Thyroid gland (tissue), 4 donors: ENCODE data around the gene TMEM43. TPM values are rescaled to one million over a fixed set of nuclear protein-coding genes. Genes with fewer than 3 reads are reported as not detected.

ENCODE experiments used
- DNase-seq, 2 donors: peaks; one replicate each; pipeline ENCODE4 v3.0.0-alpha.2; 2019
- H3K27ac ChIP-seq, 3 donors: fragments of 200-600 bp; sonication (generic); 1 replicate in 2 of 3; 2 replicates in 1 of 3; pipeline ENCODE4 v1.5.1; 2016 to 2019; ENCODE audit warnings: mild to moderate bottlenecking in 1 of 3, moderate library complexity in 1 of 3
- H3K27me3 ChIP-seq: fragments of 200-600 bp; sonication (generic); one replicate; pipeline ENCODE4 v1.5.1; 2019
- H3K36me3 ChIP-seq, 2 donors: fragments of 200-600 bp; sonication (generic); one replicate each; pipeline ENCODE4 v1.5.1; 2016 to 2019
- H3K4me1 ChIP-seq, 2 donors: fragments of 200-600 bp; sonication (generic); one replicate each; pipeline ENCODE4 v1.5.1; 2017 to 2019
- H3K4me3 ChIP-seq, 3 donors: fragments of 200-600 bp; sonication (generic); replicated peaks in 1 of 3; 1 replicate in 2 of 3; 2 replicates in 1 of 3; pipeline ENCODE4 v1.5.1; 2016; ENCODE audit warnings: mild to moderate bottlenecking in 1 of 3
- H3K9me3 ChIP-seq: fragments of 200-600 bp; sonication (generic); one replicate; pipeline ENCODE4 v1.5.1; 2017
- CTCF ChIP-seq, 6 experiments: fragments of 200-600 bp in 3 of 6; fragments of 450-650 bp in 3 of 6; sonication (generic) in 3 of 6; IDR thresholded peaks; one replicate each; pipeline ENCODE4 v1.5.1; 2016 to 2019; ENCODE audit warnings: antibody characterized with exemption in 6 of 6, mild to moderate bottlenecking in 2 of 6, inconsistent platforms in 1 of 6, moderate library complexity in 1 of 6
- POLR2A ChIP-seq, 2 donors: fragments of 450-650 bp; IDR thresholded peaks; one replicate each; pipeline ENCODE4 v1.6.1; 2017; ENCODE audit warnings: antibody characterized with exemption in 2 of 2, mild to moderate bottlenecking in 2 of 2, moderate library complexity in 1 of 2
- WGBS, 2 donors: methylation state at CpG; one replicate each; pipeline ENCODE4 v1.1.5; 2017; 5-methylcytosine and 5-hydroxymethylcytosine counted together
- intact Hi-C: fragments of 100-400 bp; cut with DNase I; formaldehyde crosslinking; loops from one replicate; pipeline ENCODE4 v1.15.1; 2023
- total RNA-seq, 4 donors: library from RNA; depleted of rRNA; stranded (reverse); fragments of >200 nt; gene quantifications; one replicate each; pipeline ENCODE4 v1.2.3, GENCODE V29; 2016

Gene TMEM43
- total RNA-seq, 4 donors from 2014 or later, result 69.6 to 109 (median 90.3) TPM

DNA sequence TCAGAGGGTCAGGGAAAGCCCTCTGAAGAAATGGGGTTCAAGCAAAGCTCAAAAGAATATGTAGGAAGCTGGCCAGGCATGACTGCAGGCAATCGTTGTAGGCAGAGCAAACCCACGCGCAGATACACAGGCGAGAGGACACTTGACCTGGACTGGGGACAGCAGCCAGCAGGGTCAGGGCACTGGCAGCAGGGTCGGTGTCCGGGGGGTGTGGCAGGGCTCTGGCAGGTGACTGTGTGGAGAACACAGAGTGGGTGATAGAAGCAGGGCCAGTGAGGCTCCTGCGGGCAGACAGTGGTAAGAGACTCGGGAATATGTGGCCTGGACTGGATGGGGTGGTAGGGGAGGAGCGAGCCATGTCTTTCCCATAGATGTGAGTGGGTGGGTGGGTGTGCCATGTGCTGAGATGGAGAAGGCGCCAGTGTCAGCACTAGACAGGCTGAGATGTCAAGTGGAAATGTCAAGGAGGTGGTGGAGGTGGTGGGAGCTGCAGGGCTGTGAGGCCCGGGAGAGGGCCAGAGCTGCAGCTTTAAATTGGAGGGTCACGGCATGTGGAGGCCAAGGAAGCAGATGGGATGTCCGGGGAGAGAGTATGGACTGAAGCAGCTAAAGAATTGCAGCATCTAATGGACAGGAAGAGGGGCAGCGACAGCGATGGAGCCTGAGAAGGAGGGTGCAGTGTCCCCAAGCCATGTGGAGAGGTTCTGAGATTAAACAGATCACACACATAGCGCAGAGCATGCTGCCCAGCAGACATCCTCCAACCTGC is 13.4 kb downstream of the TMEM43 start:
- Histone ChIP-seq H3K27me3 (no peaks in the 10 kb centered on the region), H3K27ac (no peak overlapping the region), H3K36me3 (peaks cover 42 to 62% of the 10 kb centered on the region in 2 donors), H3K9me3 (no peaks in the 10 kb centered on the region), H3K4me1 (peaks cover 4 to 16% of the 10 kb centered on the region in 2 donors), H3K4me3 (no peak overlapping the region)
- no peak for DNase-seq
- TF ChIP-seq POLR2A (IDR thresholded peaks at IDR 0.05) (no peak), CTCF (IDR thresholded peaks at IDR 0.05) (no peak)
- WGBS, 2 donors, result 86% methylated on average over 16 of the region's 16 CpGs
- intact Hi-C loops, result no loop called here

DNA sequence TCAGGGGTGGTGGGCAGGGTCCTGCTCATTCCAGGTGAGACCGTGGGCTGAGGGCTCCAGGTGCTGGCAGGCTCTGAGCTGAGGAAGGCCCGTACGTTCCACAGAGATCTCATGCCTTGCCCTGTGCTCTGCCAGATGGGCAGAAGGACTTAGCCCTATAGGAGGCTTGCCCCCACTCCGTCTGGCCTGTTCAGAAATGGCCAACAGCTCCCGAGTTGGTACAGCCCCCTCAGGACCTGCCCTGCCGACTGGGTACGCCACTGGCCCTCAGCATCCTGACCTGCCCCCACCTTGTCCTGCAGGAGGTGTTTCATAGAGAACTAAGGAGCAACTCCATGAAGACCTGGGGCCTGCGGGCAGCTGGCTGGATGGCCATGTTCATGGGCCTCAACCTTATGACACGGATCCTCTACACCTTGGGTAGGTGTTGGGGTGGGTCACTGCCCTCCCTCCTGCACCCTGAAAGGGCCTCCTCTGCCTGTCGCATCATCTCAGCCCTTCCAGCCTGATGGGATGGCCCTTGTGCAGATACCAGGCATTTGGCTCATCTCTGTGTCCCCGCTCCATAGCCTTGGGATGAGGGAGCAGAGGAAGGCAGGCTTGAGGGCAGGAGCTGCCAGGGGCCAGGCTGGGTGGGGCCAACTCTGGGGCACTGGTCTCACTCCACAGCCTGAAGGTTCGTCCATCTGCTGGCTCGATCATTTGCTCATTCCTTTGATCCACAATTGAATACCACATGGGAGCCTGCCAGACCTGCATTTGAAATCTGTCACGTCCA is 14.2 kb downstream of the TMEM43 start:
- Histone ChIP-seq H3K4me1 (peaks cover 12 to 24% of the 10 kb centered on the region in 2 donors), H3K36me3 (peaks cover 35 to 55% of the 10 kb centered on the region in 2 donors), H3K9me3 (no peaks in the 10 kb centered on the region), H3K27me3 (no peaks in the 10 kb centered on the region), H3K27ac (no peak overlapping the region), H3K4me3 (no peak overlapping the region)
- no peak for DNase-seq
- intact Hi-C loops, result no loop called here
- no peak for TF ChIP-seq POLR2A (IDR thresholded peaks at IDR 0.05)
- no peak for TF ChIP-seq CTCF (IDR thresholded peaks at IDR 0.05)
- 88 to 94% methylated on average over 11 to 13 of the region's 14 CpGs for whole genome bisulfite sequencing, 2 donors

DNA sequence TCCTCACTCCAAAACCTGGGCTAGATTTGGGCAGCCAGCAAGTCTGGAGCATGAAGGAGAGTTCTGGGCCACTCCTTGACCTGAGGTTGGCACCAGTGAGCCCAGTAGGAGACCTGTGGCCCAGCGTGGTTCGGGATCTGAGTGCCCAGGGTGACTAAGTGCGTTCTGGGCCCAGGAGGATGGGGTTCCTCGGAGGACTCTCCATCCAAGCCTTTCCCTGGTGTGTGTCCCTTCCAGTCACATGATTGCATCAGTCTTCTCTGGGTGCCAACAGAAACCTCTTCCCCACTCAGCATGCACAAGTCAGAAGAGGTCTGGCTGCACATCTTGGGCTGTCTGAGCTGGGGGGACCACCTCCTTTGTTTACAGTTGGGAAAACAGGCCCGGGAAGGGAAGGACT is 14.9 kb downstream of the TMEM43 start:
- WGBS, 2 donors, result 88 to 89% methylated on average over 5 of the region's 5 CpGs
- Histone ChIP-seq H3K36me3 (peaks cover 28 to 48% of the 10 kb centered on the region in 2 donors), H3K27ac (no peak overlapping the region), H3K27me3 (no peaks in the 10 kb centered on the region), H3K9me3 (no peaks in the 10 kb centered on the region), H3K4me3 (no peak overlapping the region), H3K4me1 (peaks cover 17 to 29% of the 10 kb centered on the region in 2 donors)
- intact Hi-C loops, result no loop called here
- TF ChIP-seq CTCF (IDR thresholded peaks at IDR 0.05) (no peak), POLR2A (IDR thresholded peaks at IDR 0.05) (no peak)
- no peak for DNase-seq

GRCh38 chr3:14140668-14141067 is 15.8 kb downstream of the TMEM43 start:
- H3K27me3 ChIP-seq, result no peaks in the 10 kb centered on the region
- intact Hi-C loops, result no loop called here
- TF ChIP-seq CTCF (IDR thresholded peaks at IDR 0.05), result no peak
- no peak for TF ChIP-seq POLR2A (IDR thresholded peaks at IDR 0.05)
- no peak for DNase-seq
- H3K27ac ChIP-seq, result no peak overlapping the region
- WGBS, 2 donors, result 95 to 96% methylated on average over 2 of the region's 2 CpGs
- no peaks in the 10 kb centered on the region for H3K9me3 ChIP-seq
- no peak overlapping the region for H3K4me3 ChIP-seq
- H3K36me3 ChIP-seq, result peaks cover 19 to 39% of the 10 kb centered on the region in 2 donors
- peaks cover 23 to 38% of the 10 kb centered on the region in 2 donors for H3K4me1 ChIP-seq

DNA sequence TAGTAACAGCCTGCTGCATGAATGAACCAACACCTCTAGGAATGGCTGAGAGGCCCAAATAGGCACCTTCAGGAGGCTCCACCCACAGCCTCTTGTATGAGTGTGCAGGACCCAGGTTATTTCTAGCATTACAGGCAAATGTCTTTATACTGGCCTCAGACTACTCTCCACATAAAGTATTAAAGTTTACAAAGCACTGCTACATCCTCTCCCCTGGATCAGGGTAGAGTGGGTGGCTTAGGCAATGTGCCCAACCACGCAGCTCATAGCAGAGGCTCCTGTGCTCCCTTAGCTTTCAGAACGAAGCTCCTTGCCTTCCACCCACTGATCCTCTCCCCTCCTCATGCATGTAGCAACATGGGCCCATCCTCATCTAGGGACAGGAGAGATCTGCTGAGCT is 16.3 kb downstream of the TMEM43 start:
- DNase-seq, result no peak
- H3K4me1 ChIP-seq, result peaks cover 23 to 42% of the 10 kb centered on the region in 2 donors
- WGBS, 2 donors, result 77 to 90% methylated on average over 2 of the region's 2 CpGs
- H3K36me3 ChIP-seq, result peaks cover 14 to 34% of the 10 kb centered on the region in 2 donors
- no peaks in the 10 kb centered on the region for H3K9me3 ChIP-seq
- no peaks in the 10 kb centered on the region for H3K27me3 ChIP-seq
- H3K4me3 ChIP-seq, result no peak overlapping the region
- intact Hi-C loops, result no loop called here
- peak overlapping the region in 1 of 3 donors; percentile 95 for H3K27ac ChIP-seq
- TF ChIP-seq POLR2A (IDR thresholded peaks at IDR 0.05) (no peak), CTCF (IDR thresholded peaks at IDR 0.05) (no peak)
